ENCODE results near the gene NELL2. TPM values are rescaled to one million over a fixed set of nuclear protein-coding genes. Genes with fewer than 3 reads are reported as not detected.

Gene NELL2
- total RNA-seq, 1 donor from 2014 or later: 16.9 TPM

GRCh38 chr12:44889926-44890325 lies 13.8 kb upstream of the NELL2 start:
- Histone ChIP-seq H3K4me1 (no peaks in the 10 kb centered on the region), H3K9me3 (no peaks in the 10 kb centered on the region), H3K27ac (no peak overlapping the region), H3K27me3 (no peaks in the 10 kb centered on the region), H3K36me3 (no peaks in the 10 kb centered on the region), H3K4me3 (no peak overlapping the region)
- DNase-seq (ENCODE audit: extremely low spot score in 2 of 2): no peak
- intact Hi-C loops (cut with DNase I): no loop called here
- no peak for TF ChIP-seq POLR2AphosphoS5 (IDR thresholded peaks at IDR 0.05; ENCODE audit: insufficient read depth in 1 of 2, low read depth in 1 of 2)
- no peak for TF ChIP-seq POLR2A (IDR thresholded peaks at IDR 0.05)
- TF ChIP-seq CTCF (IDR thresholded peaks at IDR 0.05): no peak

GRCh38 chr12:44889162-44889561 lies 13.0 kb upstream of the NELL2 start:
- Histone ChIP-seq H3K4me3 (no peak overlapping the region), H3K4me1 (no peaks in the 10 kb centered on the region), H3K27ac (no peak overlapping the region), H3K9me3 (no peaks in the 10 kb centered on the region), H3K36me3 (no peaks in the 10 kb centered on the region), H3K27me3 (no peaks in the 10 kb centered on the region)
- DNase-seq (ENCODE audit: extremely low spot score in 2 of 2): no peak
- TF ChIP-seq POLR2AphosphoS5 (IDR thresholded peaks at IDR 0.05; ENCODE audit: insufficient read depth in 1 of 2, low read depth in 1 of 2): no peak
- TF ChIP-seq CTCF (IDR thresholded peaks at IDR 0.05): no peak
- TF ChIP-seq POLR2A (IDR thresholded peaks at IDR 0.05): no peak
- intact Hi-C loops (cut with DNase I): no loop called here

DNA sequence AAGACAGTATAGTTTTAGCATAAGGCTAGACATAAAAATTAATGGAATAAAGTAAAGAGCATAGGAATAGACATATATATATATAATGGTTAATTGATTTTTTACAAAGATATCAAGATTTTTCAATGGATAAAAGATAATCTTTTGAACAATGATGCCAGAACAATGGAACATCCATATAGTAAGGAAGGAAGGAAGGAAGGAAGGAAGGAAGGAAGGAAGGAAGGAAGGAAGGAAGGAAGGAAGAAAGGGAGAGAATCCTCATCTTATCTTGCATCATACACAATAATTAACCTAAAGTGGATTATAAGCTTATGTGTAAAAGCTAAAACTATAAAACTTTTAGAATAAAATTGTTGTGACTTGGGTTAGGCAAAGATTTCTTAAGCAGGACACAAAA lies 9.8 kb upstream of the NELL2 start:
- Histone ChIP-seq H3K27ac (no peak overlapping the region), H3K9me3 (no peaks in the 10 kb centered on the region), H3K36me3 (no peaks in the 10 kb centered on the region), H3K4me3 (no peak overlapping the region), H3K27me3 (no peaks in the 10 kb centered on the region), H3K4me1 (no peaks in the 10 kb centered on the region)
- intact Hi-C loops (cut with DNase I): no loop called here
- TF ChIP-seq POLR2A (IDR thresholded peaks at IDR 0.05) (no peak), POLR2AphosphoS5 (IDR thresholded peaks at IDR 0.05; ENCODE audit: insufficient read depth in 1 of 2, low read depth in 1 of 2) (no peak), CTCF (IDR thresholded peaks at IDR 0.05) (no peak)
- no peak for DNase-seq (ENCODE audit: extremely low spot score in 2 of 2)

GRCh38 chr12:44881197-44881596 lies 5.1 kb upstream of the NELL2 start:
- H3K36me3 ChIP-seq: no peaks in the 10 kb centered on the region
- intact Hi-C loops (cut with DNase I): no loop called here
- H3K4me3 ChIP-seq: no peak overlapping the region
- TF ChIP-seq POLR2AphosphoS5 (IDR thresholded peaks at IDR 0.05; ENCODE audit: insufficient read depth in 1 of 2, low read depth in 1 of 2) (no peak), POLR2A (IDR thresholded peaks at IDR 0.05) (no peak), CTCF (IDR thresholded peaks at IDR 0.05) (no peak)
- H3K9me3 ChIP-seq: no peaks in the 10 kb centered on the region
- no peak for DNase-seq (ENCODE audit: extremely low spot score in 2 of 2)
- no peak overlapping the region for H3K27ac ChIP-seq
- H3K4me1 ChIP-seq: peaks cover 9% of the 10 kb centered on the region
- no peaks in the 10 kb centered on the region for H3K27me3 ChIP-seq

DNA sequence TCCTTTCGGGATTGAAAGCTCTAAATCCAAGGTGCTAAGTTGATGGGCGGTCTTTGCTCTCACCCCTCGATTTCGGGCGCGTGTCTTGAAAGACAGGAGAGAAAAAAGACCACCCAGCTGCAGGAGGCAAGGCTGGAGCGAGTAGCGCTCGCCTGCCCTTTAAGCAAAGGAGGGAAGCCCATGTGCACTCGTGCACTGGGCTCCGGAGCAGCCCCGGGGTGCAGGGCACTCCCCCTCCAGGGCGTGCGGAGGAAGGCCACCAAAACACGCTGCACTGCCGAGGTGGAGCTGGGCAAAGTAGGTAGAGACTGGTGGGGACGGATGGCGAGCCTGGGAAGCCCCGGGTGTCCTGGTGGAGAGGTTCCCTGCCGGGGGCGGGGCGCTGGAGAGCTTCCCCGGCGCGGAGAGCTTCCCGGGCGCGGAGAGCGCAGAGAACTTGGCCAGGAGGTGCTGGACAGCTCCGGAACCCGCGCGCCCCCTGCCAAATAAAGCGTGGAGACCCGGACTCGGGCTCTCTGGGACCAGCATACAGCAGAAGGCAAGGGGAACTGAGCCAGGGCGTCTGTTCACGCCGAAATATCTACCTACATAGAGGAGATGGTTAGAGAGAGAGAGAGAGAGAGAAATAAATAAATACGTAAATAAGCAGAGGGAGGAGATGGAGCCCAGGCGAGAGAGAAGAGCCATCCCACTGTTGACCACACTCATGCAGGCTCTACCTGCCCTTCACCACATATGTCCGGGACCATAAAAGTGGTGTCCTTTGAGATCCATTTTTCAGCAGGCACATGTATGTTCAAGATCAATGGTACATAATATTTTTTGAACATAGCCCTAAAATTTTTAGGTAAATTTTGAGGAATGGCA lies 662 bp upstream of the NELL2 start:
- intact Hi-C loops (cut with DNase I): no loop called here
- TF ChIP-seq POLR2AphosphoS5 (IDR thresholded peaks at IDR 0.05; ENCODE audit: insufficient read depth in 1 of 2, low read depth in 1 of 2) (no peak), CTCF (IDR thresholded peaks at IDR 0.05) (no peak), POLR2A (IDR thresholded peaks at IDR 0.05) (no peak)
- Histone ChIP-seq H3K36me3 (no peaks in the 10 kb centered on the region), H3K4me1 (peaks cover 22% of the 10 kb centered on the region), H3K27ac (no peak overlapping the region), H3K27me3 (no peaks in the 10 kb centered on the region), H3K9me3 (no peaks in the 10 kb centered on the region), H3K4me3 (peak overlapping the region; percentile 49 to 54)
- DNase-seq (ENCODE audit: extremely low spot score in 2 of 2): no peak

Measured in vagina (tissue), 2 donors.